Neural crest cell (in vitro differentiated cells): ENCODE results near the gene TEAD2. TPM values are rescaled to one million over a fixed set of nuclear protein-coding genes. Genes with fewer than 3 reads are reported as not detected.

Experiments used
- DNase-seq: peaks from one replicate; pipeline ENCODE4 v3.0.0; 2021; ENCODE audit warnings: low read depth, mixed read lengths, low spot score
- H3K27ac Mint-ChIP-seq: one replicate; pipeline ENCODE4 v1.8.0; 2021; ENCODE audit warnings: mild to moderate bottlenecking, mixed read lengths; ENCODE audit not compliant: unreplicated experiment
- H3K27me3 Mint-ChIP-seq: 2 replicates; pipeline ENCODE4 v1.8.0; 2021; ENCODE audit warnings: low read depth, mild to moderate bottlenecking, mixed read lengths
- H3K36me3 Mint-ChIP-seq: 2 replicates; pipeline ENCODE4 v1.8.0; 2021; ENCODE audit warnings: low read depth, mild to moderate bottlenecking, mixed read lengths
- H3K4me1 Mint-ChIP-seq: 2 replicates; pipeline ENCODE4 v1.8.0; 2021; ENCODE audit warnings: mixed read lengths
- H3K4me3 Mint-ChIP-seq: one replicate; pipeline ENCODE4 v1.8.0; 2021; ENCODE audit warnings: mild to moderate bottlenecking, mixed read lengths
- H3K9me3 Mint-ChIP-seq: 2 replicates; pipeline ENCODE4 v1.8.0; 2021; ENCODE audit warnings: mixed read lengths
- CTCF ChIP-seq: fragments of 200-600 bp; sonication (generic); conservative IDR thresholded peaks from 2 replicates; pipeline ENCODE4 v1.5.0; 2021; ENCODE audit warnings: antibody characterized with exemption, mild to moderate bottlenecking
- total RNA-seq: library from RNA; stranded (reverse); gene quantifications from 2 replicates; pipeline ENCODE4 v1.2.1, GENCODE V29; 2021

The TEAD2 gene
- total RNA-seq, 1 donor from 2014 or later = 164 TPM

DNA sequence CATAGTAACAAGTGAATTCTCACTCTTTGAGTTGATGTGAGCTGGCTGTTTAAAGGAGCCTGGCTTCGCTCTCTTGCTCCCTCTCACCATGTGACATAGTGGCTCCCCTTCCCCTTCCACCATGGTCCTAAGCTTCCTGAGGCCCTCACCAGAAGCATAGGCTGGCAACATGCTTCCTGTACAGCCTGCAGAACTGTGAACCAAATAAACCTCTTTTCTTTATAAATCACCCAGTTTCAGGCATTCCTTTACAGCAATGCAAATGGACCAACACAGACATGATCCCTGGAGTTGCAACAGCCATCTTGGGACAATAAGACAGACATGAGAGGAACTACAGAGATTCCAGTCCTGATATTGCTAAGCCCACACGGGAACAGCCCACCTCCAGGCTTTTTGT lies 12.6 kb downstream of the TEAD2 start:
- Mint-ChIP-seq H3K9me3 (no peaks in the 10 kb centered on the region), H3K27ac (no peak overlapping the region), H3K4me1 (peaks cover 18% of the 10 kb centered on the region), H3K4me3 (peak overlapping the region; percentile 5), H3K27me3 (no peaks in the 10 kb centered on the region), H3K36me3 (peaks cover 48% of the 10 kb centered on the region)
- no peak for DNase-seq
- TF ChIP-seq CTCF = no peak

DNA sequence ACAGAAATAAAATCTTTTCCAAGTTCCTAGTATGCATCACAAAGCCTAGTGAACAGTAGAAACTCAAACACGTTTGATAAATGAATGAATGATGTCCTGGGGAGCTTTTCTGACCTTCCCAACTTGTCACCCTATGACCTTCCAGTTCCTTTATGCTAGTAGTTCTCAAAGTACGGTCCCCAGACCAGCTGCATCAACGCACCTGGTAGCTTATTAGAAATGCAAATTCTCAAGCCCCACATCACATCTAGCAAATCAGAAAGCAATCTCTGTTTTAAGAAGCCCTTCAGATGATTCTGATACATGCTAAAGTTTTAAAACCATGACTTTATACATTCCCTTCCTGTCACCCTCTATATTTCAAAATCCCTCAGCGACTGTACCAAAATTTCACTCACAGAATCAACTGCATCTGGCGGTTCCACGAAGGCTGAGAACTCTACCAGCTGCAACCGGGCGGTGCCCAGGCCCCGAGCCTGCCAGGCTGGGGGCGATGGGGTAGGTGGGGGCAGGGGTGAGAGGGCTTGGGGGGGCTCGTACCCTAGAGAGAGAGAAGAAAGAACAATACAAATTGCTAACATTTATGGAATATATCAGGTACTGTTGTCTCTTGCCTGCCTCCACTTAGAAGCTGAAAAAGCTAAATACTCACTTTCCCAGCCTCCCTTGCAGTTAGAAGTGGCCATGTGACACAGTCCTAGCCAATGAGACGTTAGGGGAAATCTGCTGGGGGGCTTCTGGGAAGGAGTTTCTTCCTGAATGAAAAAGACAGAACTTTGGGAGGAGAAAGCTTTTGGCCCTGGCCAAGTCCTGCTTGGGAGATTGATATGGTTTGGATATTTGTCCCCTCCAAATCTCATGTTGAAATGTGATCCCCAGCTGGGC lies 13.7 kb downstream of the TEAD2 start:
- no peak for DNase-seq
- H3K9me3 Mint-ChIP-seq = no peaks in the 10 kb centered on the region
- H3K36me3 Mint-ChIP-seq = peaks cover 46% of the 10 kb centered on the region
- no peaks in the 10 kb centered on the region for H3K27me3 Mint-ChIP-seq
- no peak overlapping the region for H3K27ac Mint-ChIP-seq
- no peak overlapping the region for H3K4me3 Mint-ChIP-seq
- TF ChIP-seq CTCF = no peak
- H3K4me1 Mint-ChIP-seq = peaks cover 21% of the 10 kb centered on the region

DNA sequence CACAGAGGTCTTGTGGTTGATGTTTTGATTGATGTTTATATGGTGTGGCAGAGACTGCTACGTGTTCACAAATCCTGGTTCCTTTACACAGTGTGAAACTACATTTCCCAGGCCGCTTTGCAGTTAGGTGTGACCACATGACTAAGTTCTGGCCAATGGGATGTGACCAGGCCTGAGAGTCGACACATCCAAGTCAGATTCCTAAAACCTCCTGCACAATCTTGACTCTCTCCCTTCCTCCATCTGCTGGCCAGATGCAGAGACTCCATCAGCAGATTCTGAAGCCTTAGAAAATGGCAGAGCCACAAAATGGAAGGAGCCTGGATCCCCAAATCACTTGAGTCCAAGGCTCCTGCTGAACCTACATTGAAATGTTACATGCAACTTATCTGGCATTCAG lies 14.4 kb downstream of the TEAD2 start:
- Mint-ChIP-seq H3K4me1 (peaks cover 23% of the 10 kb centered on the region), H3K4me3 (peak overlapping the region; percentile 16), H3K27ac (peak overlapping the region; percentile 15), H3K9me3 (no peaks in the 10 kb centered on the region), H3K36me3 (peaks cover 43% of the 10 kb centered on the region), H3K27me3 (peaks cover under 1% of the 10 kb centered on the region)
- no peak for DNase-seq
- peak; percentile 22 for TF ChIP-seq CTCF

DNA sequence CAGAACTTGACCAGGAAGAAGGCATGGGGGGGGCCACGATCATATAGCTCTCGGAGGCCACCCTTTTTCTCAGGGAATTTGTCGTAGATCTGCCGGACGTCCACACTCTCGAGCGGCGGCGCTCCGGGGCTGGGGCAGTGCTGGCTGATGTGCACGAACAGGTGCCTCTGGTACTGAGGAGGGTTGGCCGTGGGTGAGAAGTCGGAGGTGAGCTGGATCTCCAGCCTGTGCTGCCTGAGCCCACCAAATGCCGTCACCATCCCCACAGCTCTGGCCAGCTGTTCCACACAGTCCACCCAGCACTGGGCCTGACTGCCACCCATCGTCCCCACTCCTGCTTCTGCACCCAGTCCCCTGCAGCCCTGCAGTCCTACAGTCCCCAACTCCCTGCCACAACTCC lies 15.0 kb downstream of the TEAD2 start:
- Mint-ChIP-seq H3K27me3 (peaks cover 4% of the 10 kb centered on the region), H3K4me1 (peaks cover 26% of the 10 kb centered on the region), H3K36me3 (peaks cover 47% of the 10 kb centered on the region), H3K9me3 (no peaks in the 10 kb centered on the region), H3K27ac (no peak overlapping the region), H3K4me3 (no peak overlapping the region)
- no peak for TF ChIP-seq CTCF
- no peak for DNase-seq

DNA sequence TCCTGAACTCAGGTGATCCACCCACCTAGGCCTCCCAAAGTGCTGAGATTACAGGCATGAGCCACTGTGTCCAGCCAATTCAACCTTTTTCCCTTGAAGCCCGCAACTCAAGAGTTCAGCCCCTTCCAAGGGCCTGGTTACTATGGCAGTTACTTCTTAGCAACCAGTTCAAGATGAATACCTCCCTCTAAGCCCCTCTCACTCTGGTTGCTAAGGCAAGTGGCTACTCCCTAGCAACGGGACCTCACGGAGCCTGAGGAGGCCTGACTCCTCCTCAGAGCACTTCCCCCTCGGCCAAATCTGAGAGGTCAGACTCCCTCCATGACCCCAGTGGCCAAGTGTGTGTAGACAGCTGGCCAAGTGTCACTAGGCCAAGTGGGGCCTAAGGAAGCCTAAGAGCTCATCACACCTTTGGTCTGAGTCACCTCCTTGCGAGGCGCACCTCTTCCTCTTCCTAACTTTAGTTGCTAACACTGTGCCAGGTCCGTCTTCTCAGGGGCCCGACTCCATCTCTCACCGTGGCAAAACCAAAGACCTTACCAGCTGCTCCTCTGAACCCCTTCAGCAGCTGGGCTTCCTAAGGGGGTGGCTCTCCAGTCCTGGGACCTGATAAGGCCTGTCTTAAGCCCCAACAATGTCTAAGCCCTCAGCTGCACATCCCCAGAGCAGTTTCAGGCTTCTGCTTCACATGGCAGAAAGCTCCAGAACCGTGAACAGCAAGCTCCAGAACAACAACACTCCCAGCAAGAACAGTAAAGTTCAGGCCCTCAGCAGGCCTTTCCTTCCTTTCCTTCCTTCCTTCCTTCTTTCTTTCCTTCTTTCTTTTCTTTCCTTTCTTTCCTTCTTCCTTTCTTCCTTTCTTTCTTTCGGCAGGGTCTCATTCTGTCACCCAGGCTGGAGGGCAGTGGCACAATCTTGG lies 17.5 kb downstream of the TEAD2 start:
- Mint-ChIP-seq H3K4me3 (peak overlapping the region; percentile 49), H3K36me3 (peaks cover 47% of the 10 kb centered on the region), H3K27ac (no peak overlapping the region), H3K4me1 (peaks cover 32% of the 10 kb centered on the region), H3K27me3 (peaks cover 4% of the 10 kb centered on the region), H3K9me3 (peaks cover 3% of the 10 kb centered on the region)
- DNase-seq = no peak
- TF ChIP-seq CTCF = no peak
